SK-N-SH treated with all-trans-retinoic acid at 6 μM for 48 hours (cell line): ENCODE results near the gene MINDY4B.

Experiments
- ATAC-seq: fragments of 200-7000 bp; cut with Tn5 transposase; 3 replicates; pipeline ENCODE4 v1.9.1; 2020; ENCODE audit warnings: mild to moderate bottlenecking, moderate library complexity
- ARNTL ChIP-seq: fragments of 450-650 bp; formaldehyde crosslinking; IDR thresholded peaks from 2 replicates; pipeline ENCODE4 v1.5.0; 2020; ENCODE audit warnings: low read depth, mild to moderate bottlenecking, moderate library complexity, borderline replicate concordance
- BACH2 ChIP-seq: fragments of 250-450 bp; sonication (Bioruptor Pico); IDR thresholded peaks from 2 replicates; pipeline ENCODE4 v1.9.0; 2021; ENCODE audit warnings: mild to moderate bottlenecking, borderline replicate concordance
- CSDC2 ChIP-seq: fragments of 250-450 bp; sonication (Bioruptor Pico); IDR thresholded peaks from 2 replicates; pipeline ENCODE4 v1.5.0; 2020; ENCODE audit warnings: mild to moderate bottlenecking, moderate library complexity
- CSRNP3 ChIP-seq: fragments of 250-450 bp; sonication (Bioruptor Pico); IDR thresholded peaks from 2 replicates; pipeline ENCODE4 v1.5.1; 2021; ENCODE audit warnings: mild to moderate bottlenecking, moderate library complexity
- ESRRG ChIP-seq: fragments of 250-450 bp; sonication (Bioruptor Pico); IDR thresholded peaks from 2 replicates; pipeline ENCODE4 v1.6.1; 2021; ENCODE audit warnings: mild to moderate bottlenecking
- GLIS3 ChIP-seq: fragments of 250-450 bp; sonication (Bioruptor Pico); IDR thresholded peaks from 2 replicates; pipeline ENCODE4 v1.5.0; 2020; ENCODE audit warnings: mild to moderate bottlenecking, moderate library complexity
- ISL1 ChIP-seq: fragments of 250-450 bp; sonication (Bioruptor Pico); IDR thresholded peaks from 2 replicates; pipeline ENCODE4 v2.1.2; 2022; ENCODE audit warnings: mild to moderate bottlenecking, moderate library complexity
- OSR1 ChIP-seq: fragments of 250-450 bp; sonication (Bioruptor Pico); IDR thresholded peaks from 2 replicates; pipeline ENCODE4 v1.8.0; 2022; ENCODE audit warnings: moderate library complexity, mild to moderate bottlenecking, inconsistent platforms
- PATZ1 ChIP-seq: fragments of 250-450 bp; sonication (Bioruptor Pico); IDR thresholded peaks from 2 replicates; pipeline ENCODE4 v1.8.0; 2020; ENCODE audit warnings: mild to moderate bottlenecking, moderate library complexity, borderline replicate concordance
- PPARA ChIP-seq: fragments of 250-450 bp; sonication (Bioruptor Pico); IDR thresholded peaks from 2 replicates; pipeline ENCODE4 v1.5.0; 2020; ENCODE audit warnings: mild to moderate bottlenecking, borderline replicate concordance
- RARB ChIP-seq: fragments of 250-450 bp; sonication (Bioruptor Pico); IDR thresholded peaks from 2 replicates; pipeline ENCODE4 v1.8.0; 2021; ENCODE audit warnings: mild to moderate bottlenecking, moderate library complexity
- SNAI2 ChIP-seq: fragments of 250-450 bp; sonication (Bioruptor Pico); IDR thresholded peaks from 2 replicates; pipeline ENCODE4 v1.5.0; 2020; ENCODE audit warnings: mild to moderate bottlenecking, moderate library complexity
- TOX ChIP-seq: fragments of 250-450 bp; sonication (Bioruptor Pico); IDR thresholded peaks from 2 replicates; pipeline ENCODE4 v1.8.0; 2021; ENCODE audit warnings: mild to moderate bottlenecking, moderate library complexity, borderline replicate concordance
- ZC3H10 ChIP-seq: fragments of 250-450 bp; sonication (Bioruptor Pico); IDR thresholded peaks from 2 replicates; pipeline ENCODE4 v1.5.1; 2021; ENCODE audit warnings: mild to moderate bottlenecking, moderate library complexity
- ZFP3 ChIP-seq: fragments of 250-450 bp; sonication (Bioruptor Pico); IDR thresholded peaks from 2 replicates; pipeline ENCODE4 v1.5.0; 2020; ENCODE audit warnings: mild to moderate bottlenecking, moderate library complexity
- ZFP30 ChIP-seq: fragments of 450-650 bp; formaldehyde crosslinking; IDR thresholded peaks from 2 replicates; pipeline ENCODE4 v1.5.0; 2022; ENCODE audit warnings: mild to moderate bottlenecking, moderate library complexity
- ZNF70 ChIP-seq: fragments of 450-650 bp; formaldehyde crosslinking; IDR thresholded peaks from 2 replicates; pipeline ENCODE4 v1.5.0; 2020; ENCODE audit warnings: mild to moderate bottlenecking, moderate library complexity
- ZNF8 ChIP-seq: fragments of 450-650 bp; formaldehyde crosslinking; IDR thresholded peaks from 2 replicates; pipeline ENCODE4 v1.5.0; 2020; ENCODE audit warnings: mild to moderate bottlenecking, moderate library complexity
- TF ChIP-seq, protein P1 (sequence below): fragments of 250-450 bp; sonication (Bioruptor Pico); IDR thresholded peaks from 2 replicates; pipeline ENCODE4 v1.8.0; 2021; ENCODE audit warnings: low read depth, mild to moderate bottlenecking, moderate library complexity, borderline replicate concordance
- TF ChIP-seq, protein P2 (sequence below): fragments of 250-450 bp; sonication (Bioruptor Pico); IDR thresholded peaks from 2 replicates; pipeline ENCODE4 v1.5.0; 2020; ENCODE audit warnings: mild to moderate bottlenecking, moderate library complexity

Gene MINDY4B

DNA sequence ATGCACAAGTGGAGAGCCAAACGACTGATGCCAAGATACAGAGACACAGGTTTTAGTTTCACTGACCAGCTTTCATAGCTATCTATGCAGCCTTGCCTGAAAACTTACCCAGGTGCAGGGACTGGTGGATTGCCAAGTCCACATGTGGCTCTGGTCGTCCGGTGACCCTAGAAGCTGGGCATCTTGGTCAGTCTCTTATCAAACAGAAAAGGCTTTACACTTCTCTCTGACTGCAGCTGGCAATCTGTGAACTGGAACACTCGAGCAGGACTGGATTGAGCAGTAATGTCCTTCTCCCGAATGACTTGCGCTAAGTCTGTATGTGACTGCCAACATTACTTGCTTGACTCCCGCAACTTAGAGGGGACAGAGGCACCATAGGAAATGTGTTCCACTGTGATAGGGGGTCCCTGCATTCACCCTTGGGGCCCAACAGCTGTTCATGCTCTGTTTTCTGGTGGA, 79.3 kb downstream of the MINDY4B start:
- no peak for ATAC-seq
- no peak for TF ChIP-seq PATZ1 (CRISPR knock-in tag)
- TF ChIP-seq ZNF70 (CRISPR knock-in tag) = no peak
- no peak for TF ChIP-seq CSRNP3
- TF ChIP-seq GLIS3 (CRISPR knock-in tag) = no peak
- TF ChIP-seq ZC3H10 (CRISPR knock-in tag) = no peak
- no peak for TF ChIP-seq BACH2 (CRISPR knock-in tag)
- TF ChIP-seq PPARA (CRISPR knock-in tag) = no peak
- no peak for TF ChIP-seq ARNTL
- TF ChIP-seq, protein P1, sequence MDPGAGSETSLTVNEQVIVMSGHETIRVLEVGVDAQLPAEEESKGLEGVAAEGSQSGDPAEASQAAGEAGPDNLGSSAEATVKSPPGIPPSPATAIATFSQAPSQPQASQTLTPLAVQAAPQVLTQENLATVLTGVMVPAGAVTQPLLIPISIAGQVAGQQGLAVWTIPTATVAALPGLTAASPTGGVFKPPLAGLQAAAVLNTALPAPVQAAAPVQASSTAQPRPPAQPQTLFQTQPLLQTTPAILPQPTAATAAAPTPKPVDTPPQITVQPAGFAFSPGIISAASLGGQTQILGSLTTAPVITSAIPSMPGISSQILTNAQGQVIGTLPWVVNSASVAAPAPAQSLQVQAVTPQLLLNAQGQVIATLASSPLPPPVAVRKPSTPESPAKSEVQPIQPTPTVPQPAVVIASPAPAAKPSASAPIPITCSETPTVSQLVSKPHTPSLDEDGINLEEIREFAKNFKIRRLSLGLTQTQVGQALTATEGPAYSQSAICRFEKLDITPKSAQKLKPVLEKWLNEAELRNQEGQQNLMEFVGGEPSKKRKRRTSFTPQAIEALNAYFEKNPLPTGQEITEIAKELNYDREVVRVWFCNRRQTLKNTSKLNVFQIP (CRISPR knock-in tag) = no peak
- no peak for TF ChIP-seq SNAI2 (CRISPR knock-in tag)
- no peak for TF ChIP-seq RARB
- no peak for TF ChIP-seq TOX
- no peak for TF ChIP-seq ZNF8 (CRISPR knock-in tag)
- TF ChIP-seq, protein P2, sequence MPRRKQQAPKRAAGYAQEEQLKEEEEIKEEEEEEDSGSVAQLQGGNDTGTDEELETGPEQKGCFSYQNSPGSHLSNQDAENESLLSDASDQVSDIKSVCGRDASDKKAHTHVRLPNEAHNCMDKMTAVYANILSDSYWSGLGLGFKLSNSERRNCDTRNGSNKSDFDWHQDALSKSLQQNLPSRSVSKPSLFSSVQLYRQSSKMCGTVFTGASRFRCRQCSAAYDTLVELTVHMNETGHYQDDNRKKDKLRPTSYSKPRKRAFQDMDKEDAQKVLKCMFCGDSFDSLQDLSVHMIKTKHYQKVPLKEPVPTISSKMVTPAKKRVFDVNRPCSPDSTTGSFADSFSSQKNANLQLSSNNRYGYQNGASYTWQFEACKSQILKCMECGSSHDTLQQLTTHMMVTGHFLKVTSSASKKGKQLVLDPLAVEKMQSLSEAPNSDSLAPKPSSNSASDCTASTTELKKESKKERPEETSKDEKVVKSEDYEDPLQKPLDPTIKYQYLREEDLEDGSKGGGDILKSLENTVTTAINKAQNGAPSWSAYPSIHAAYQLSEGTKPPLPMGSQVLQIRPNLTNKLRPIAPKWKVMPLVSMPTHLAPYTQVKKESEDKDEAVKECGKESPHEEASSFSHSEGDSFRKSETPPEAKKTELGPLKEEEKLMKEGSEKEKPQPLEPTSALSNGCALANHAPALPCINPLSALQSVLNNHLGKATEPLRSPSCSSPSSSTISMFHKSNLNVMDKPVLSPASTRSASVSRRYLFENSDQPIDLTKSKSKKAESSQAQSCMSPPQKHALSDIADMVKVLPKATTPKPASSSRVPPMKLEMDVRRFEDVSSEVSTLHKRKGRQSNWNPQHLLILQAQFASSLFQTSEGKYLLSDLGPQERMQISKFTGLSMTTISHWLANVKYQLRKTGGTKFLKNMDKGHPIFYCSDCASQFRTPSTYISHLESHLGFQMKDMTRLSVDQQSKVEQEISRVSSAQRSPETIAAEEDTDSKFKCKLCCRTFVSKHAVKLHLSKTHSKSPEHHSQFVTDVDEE (CRISPR knock-in tag) = no peak
- TF ChIP-seq ZFP3 (CRISPR knock-in tag) = no peak
- no peak for TF ChIP-seq ZFP30 (CRISPR knock-in tag)
- no peak for TF ChIP-seq CSDC2 (CRISPR knock-in tag)

GRCh38 chr3:150825192-150825915, 79.9 kb downstream of the MINDY4B start:
- no peak; the same call in 2 of the 3 replicates for ATAC-seq
- TF ChIP-seq ZFP30 (CRISPR knock-in tag) (no peak), ESRRG (no peak), OSR1 (CRISPR knock-in tag) (no peak), CSDC2 (CRISPR knock-in tag) (no peak), ZNF8 (CRISPR knock-in tag) (no peak), ZFP3 (CRISPR knock-in tag) (no peak), PPARA (CRISPR knock-in tag) (no peak), ZNF70 (CRISPR knock-in tag) (no peak), BACH2 (CRISPR knock-in tag) (no peak), ARNTL (no peak), ISL1 (CRISPR knock-in tag) (no peak), CSRNP3 (no peak), SNAI2 (CRISPR knock-in tag) (no peak)

DNA sequence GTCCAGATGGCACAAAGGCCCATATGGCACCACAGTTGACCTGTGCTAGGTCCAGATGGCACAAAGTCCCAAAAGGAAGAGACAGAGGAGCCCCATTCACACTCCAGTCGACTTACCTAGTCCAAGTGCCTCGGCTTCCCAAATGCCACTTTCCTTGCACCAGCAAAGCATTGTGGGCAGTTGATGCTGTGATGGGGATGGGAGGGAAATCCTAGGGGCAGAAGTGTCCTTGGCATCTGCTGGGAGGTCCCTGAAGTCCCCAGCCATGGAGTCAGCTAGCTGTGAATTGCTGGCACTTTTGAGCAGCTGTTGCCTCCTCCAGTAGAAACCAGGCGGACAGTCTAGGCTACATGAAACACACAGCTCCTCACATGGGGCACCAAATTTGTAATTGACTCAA, 82.0 kb downstream of the MINDY4B start:
- no peak for ATAC-seq
- TF ChIP-seq, protein P2 (CRISPR knock-in tag) = no peak
- TF ChIP-seq ZNF8 (CRISPR knock-in tag) (no peak), ARNTL (no peak), PPARA (CRISPR knock-in tag) (no peak), ISL1 (CRISPR knock-in tag) (no peak), ZFP3 (CRISPR knock-in tag) (no peak), ZC3H10 (CRISPR knock-in tag) (no peak), CSDC2 (CRISPR knock-in tag) (no peak), ESRRG (no peak), PATZ1 (CRISPR knock-in tag) (no peak), ZNF70 (CRISPR knock-in tag) (no peak), OSR1 (CRISPR knock-in tag) (no peak)
